GM18951 (cell line): ENCODE results near the gene ZFYVE27.

Source experiments
- POLR2A ChIP-seq: IDR thresholded peaks from 4 replicates; pipeline ENCODE4 v1.6.1; 2011; ENCODE audit warnings: mild to moderate bottlenecking; ENCODE audit not compliant: insufficient read length, insufficient read depth; ENCODE audit errors: extremely low read depth
- in situ Hi-C: fragments of 300-500 bp; cut with MboI; formaldehyde crosslinking; loops from one replicate; pipeline ENCODE4 v1.12.0; 2022; ENCODE audit warnings: low sequenced_read_pairs, mixed read lengths, inconsistent platforms; ENCODE audit not compliant: unreplicated experiment

Gene ZFYVE27

GRCh38 chr10:97744405-97745035 is 7.6 kb downstream of the ZFYVE27 start:
- no peak for TF ChIP-seq POLR2A
- in situ Hi-C loops = no loop called here

- no peak for TF ChIP-seq POLR2A
- in situ Hi-C loops = no loop called here
Measured at GRCh38 chr10:97747573-97747972, 10.6 kb downstream of the ZFYVE27 start.

GRCh38 chr10:97748116-97748515 is 11.2 kb downstream of the ZFYVE27 start:
- TF ChIP-seq POLR2A = no peak
- in situ Hi-C loops = no loop called here

GRCh38 chr10:97752956-97753355 is 16.0 kb downstream of the ZFYVE27 start:
- in situ Hi-C loops = no loop called here
- TF ChIP-seq POLR2A = no peak

GRCh38 chr10:97754726-97755125 is 17.8 kb downstream of the ZFYVE27 start:
- no peak for TF ChIP-seq POLR2A
- in situ Hi-C loops = no loop called here

GRCh38 chr10:97755718-97756117 is 18.8 kb downstream of the ZFYVE27 start:
- in situ Hi-C loops = no loop called here
- TF ChIP-seq POLR2A = no peak

GRCh38 chr10:97757471-97757870 is 20.5 kb downstream of the ZFYVE27 start:
- in situ Hi-C loops = no loop called here
- no peak for TF ChIP-seq POLR2A

- in situ Hi-C loops = no loop called here
- no peak for TF ChIP-seq POLR2A
Measured at GRCh38 chr10:97759158-97759887, 22.4 kb downstream of the ZFYVE27 start.

- in situ Hi-C loops = no loop called here
- TF ChIP-seq POLR2A = no peak
Measured at GRCh38 chr10:97759946-97760345, 23.0 kb downstream of the ZFYVE27 start.

- no peak for TF ChIP-seq POLR2A
- in situ Hi-C loops = no loop called here
Measured at GRCh38 chr10:97760461-97761257, 23.7 kb downstream of the ZFYVE27 start.

- in situ Hi-C loops = no loop called here
- TF ChIP-seq POLR2A = no peak
Measured at GRCh38 chr10:97761331-97761865, 24.5 kb downstream of the ZFYVE27 start.

- in situ Hi-C loops = no loop called here
- no peak for TF ChIP-seq POLR2A
Measured at GRCh38 chr10:97762056-97762455, 25.1 kb downstream of the ZFYVE27 start.

- in situ Hi-C loops = no loop called here
- TF ChIP-seq POLR2A = no peak
Measured at GRCh38 chr10:97762816-97763215, 25.9 kb downstream of the ZFYVE27 start.
